GM18502 (cell line): ENCODE results near the gene TOR3A.
"Not testable (repeated sequence)": the region's sequence is repeated elsewhere in the genome, so short reads cannot be mapped to it uniquely, and the experiment has no call there.

Source experiments
- ATAC-seq: cut with Tn5 transposase; IDR thresholded peaks from one replicate; pipeline ENCODE4 v1.9.1; 2021; ENCODE audit warnings: mild to moderate bottlenecking; ENCODE audit not compliant: unreplicated experiment, poor library complexity

TOR3A gene

DNA sequence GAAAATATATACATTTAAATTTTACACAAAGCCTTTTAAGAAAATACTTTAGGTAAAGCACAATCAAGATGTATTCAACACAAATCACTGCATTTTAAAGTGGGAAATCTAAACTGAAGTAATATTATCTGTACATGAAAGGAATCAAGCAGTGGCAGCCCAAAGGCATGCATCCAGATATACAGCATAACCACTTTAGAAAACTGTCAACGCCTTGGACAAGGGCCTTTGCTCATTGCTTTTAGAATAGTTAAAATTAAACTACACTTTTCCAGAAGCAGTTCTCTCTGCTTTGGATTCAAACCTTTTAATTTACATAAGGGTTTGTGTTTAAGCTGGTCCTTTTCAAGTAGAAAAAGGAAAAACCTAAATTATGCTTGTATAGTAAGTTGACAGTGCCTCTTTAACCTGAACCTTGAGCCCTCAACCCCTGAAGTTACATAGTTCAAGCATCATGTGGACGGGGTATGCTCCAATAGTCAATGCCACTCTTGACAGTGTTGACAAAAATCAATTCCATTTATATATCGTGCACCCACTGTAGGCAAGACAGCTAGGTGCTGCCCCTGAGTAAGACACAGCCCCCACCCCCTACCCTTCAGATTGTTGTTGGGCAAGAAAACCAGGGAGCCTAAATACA lies 22.9 kb downstream of the TOR3A start:
- no peak for ATAC-seq

DNA sequence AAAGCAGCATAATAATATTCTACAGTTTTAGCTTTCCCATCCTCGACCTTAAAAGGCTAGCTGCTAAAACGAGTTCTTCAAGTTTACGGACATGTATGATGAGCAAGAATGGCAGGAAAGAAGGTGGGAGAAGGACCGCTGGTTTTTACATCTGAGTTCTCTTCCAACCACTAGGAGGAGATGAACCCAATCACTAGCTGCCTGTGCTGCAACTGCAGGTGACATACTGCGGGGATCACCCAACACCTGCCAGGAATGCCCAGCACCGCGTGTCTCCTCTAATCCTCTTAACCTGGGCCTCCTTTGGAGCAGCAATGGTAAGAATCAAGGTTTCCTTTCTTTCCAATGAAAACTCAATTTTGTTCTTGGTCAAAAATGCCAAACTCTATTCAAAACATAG lies 23.5 kb downstream of the TOR3A start:
- ATAC-seq, result peak; percentile 46

DNA sequence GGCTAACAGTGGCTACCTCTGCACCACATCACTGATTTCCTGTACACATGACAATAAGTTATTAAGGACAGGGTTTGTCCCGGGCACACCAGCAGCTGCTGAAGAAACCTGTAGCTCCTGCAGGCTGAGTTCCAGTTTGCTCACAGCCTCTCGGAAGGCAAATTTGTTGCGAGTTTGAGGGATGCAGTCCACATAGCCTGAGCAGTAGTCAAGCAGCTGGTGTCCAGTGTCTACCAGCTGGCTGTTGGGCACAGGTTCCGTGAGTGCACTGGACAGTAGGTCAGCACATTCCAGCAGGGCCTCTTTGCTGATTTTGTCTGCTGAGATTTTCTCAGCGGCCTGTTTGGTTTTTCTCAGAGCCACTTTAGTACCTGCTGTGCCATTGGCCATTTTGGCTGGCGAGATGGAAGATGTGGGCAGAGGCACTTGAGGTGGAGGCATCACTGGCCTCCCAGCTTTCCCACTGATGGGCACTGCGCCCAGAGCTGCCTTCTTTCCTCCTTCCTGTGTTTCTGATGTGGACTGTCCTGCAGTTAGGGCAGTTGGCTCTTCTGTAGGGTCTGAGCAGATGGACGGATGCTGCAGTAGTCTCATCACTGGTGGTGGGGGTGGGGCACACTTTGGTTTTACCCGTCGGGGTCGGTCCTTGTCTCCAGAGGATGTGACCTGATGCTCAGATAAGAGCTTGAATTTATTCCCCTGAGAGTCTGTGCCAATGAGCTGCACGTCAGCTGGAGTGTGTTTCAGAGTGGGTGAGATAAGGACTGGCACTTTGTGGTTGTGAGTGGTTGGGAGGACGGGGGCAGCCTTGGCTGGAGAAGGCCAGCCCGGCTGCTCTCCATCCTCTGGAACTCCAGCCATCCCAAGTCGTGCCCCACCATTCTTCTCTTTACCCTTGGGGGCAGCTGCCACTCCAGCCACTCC lies 26.1 kb downstream of the TOR3A start:
- no peak for ATAC-seq

DNA sequence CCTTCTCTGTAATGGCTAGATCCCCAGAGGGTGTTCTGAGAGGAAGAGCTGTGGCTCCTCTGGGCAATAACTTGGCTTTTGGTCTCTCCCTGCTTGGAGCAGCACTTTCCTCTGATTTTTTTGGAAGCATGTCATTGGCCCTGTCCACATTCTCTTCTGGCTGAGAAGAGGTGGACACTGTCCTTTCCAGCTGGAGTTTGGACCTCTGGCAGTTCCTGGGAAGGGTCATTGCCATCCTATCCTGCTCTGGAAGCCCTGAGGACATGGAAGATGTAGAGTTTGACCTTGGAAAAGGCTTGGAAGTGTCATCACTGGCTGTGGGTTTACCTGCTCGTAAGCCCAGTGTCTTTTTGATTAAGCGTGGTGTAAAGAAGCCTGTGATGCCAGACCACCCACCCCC lies 26.8 kb downstream of the TOR3A start:
- ATAC-seq, result no peak

DNA sequence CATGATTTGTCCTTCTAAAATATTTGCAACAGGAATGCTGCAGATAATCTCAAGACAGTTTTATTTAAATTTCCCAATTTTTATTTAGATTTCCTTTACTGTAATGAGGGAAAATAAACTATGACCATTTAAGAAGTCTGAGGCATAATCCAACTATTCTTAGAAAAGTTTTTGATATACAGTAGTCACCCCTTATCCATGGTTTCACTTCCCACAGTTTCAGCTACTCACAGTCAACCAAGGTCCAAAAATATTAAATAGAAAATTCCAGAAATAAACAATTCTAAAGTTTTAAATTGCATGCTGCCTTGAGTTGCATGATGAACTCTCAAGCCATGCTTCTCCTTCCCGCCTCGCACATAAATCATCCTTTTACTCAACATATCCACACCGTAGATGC lies 33.3 kb downstream of the TOR3A start:
- no peak for ATAC-seq

DNA sequence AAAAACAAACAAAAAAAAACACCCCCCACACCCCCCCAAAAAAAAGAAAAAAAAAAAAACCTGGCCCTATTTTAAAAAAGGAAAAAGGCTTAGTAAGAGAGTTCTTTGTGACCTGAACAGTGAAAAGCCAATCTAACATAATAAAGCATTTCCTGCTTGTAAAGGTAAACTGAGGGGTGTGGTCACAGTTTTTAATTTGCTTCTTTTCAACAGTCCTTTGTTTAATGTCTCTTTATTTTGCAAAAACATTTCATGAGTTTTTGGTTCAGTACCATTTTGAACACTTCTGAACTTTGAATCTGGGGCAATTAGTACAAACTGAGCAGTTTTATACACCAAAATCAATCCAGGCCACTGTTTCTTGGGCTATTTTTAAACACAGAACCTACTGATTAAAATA lies 37.6 kb downstream of the TOR3A start:
- ATAC-seq, result no peak

DNA sequence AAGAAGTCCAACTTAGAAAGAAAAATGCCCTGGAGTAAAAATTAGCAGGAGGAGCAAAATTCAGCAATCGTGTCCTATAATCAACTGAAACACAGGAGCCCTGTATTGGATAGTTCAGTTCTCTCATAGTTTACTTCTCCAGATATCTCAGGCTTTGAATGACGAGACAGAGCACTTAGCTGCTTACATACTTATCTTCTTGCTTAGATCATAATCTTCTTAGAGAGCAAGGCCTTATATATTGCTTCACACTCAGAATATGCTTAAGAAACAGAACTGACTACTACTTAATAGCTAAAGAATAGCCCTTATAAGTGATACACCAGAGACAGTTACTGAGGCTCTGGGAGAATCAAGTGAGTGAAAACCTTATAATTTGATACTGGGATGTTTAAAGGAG lies 38.9 kb downstream of the TOR3A start:
- no peak for ATAC-seq

DNA sequence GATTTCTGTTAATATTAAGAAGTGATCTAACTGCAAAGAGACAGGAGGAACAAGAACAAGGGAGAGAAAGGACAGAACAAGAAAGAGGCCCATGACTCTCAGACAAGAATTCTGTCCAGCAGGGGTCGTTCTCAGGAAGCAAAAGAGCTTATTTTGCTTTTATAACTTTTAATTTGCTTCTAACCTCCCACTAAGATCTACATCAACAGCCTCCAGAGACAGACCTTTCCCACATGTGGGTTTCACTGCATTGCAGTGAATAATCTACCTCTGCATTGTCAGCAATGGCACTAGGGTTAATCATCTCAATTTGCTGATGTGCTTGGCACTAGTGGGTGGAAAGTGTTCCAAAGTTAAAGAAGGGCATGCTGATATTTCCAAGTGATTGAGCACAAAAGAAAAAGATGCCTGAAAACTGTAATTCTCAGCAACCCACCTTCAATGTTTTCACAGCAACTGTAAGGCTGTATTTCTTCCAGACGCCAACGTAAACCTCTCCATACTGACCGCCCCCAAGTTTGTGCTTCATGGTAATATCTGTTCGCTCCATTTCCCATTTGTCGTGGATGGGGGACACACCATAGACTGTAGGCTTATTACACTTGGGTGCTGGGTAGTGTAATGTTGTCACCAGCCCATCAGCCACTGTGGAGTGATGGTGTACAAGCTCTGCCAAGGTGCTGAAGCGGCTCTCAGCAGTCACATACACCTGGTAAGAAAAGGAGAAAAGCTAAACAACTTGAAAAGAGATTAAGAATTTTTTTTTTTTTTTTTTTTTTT lies 39.5 kb downstream of the TOR3A start:
- ATAC-seq, result no peak

DNA sequence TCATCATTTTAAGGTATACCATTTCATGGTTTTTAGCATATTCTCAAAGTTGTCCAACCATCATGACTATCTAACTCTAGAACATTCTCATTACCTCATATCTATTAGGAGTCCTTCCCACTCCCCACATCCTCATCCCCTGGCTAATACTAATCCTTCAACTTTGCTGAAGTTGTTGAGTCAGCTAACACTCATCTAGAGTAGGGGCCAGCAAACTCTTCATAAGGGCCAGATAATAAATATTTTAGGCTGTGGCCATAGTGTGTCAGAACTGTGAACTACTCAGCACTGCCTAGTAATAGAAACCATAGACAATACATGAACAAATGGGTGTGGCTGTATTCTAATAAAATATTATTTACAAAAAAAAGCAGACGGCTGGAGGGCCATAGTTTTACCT lies 43.0 kb downstream of the TOR3A start:
- ATAC-seq, result no peak

DNA sequence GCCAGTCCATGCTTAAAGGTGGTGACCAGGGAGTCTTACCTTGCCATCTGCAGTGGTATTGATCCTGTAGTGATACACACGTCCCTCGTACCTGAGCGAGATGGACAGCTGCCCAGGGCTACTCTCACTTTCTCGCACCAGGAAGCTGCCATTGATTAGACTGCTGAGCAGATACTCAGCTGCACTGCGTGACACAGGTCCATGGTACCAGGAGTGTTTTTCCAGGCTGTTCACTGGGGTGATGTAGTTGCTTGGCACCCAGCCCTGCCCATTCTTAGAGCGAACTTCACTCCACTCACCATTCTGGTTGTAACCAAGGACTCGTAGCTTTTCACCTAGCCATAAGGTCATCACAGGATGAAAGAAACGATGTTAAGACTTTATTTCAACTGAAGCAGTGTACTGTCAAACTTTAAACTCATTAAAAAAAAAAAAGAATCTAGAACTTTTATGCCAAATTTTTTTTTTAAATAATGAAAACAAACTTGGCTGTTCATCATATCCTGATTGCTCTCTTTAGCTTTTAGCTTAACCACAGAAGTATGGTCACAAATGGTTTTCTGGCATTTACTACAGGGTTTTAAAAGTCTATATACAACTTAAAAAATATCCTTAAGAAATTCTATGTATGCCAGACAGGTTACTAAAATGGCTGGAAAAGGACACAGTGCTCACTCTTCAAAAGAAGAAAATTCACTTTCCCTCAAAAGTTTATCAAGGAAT lies 44.6 kb downstream of the TOR3A start:
- ATAC-seq, result no peak

DNA sequence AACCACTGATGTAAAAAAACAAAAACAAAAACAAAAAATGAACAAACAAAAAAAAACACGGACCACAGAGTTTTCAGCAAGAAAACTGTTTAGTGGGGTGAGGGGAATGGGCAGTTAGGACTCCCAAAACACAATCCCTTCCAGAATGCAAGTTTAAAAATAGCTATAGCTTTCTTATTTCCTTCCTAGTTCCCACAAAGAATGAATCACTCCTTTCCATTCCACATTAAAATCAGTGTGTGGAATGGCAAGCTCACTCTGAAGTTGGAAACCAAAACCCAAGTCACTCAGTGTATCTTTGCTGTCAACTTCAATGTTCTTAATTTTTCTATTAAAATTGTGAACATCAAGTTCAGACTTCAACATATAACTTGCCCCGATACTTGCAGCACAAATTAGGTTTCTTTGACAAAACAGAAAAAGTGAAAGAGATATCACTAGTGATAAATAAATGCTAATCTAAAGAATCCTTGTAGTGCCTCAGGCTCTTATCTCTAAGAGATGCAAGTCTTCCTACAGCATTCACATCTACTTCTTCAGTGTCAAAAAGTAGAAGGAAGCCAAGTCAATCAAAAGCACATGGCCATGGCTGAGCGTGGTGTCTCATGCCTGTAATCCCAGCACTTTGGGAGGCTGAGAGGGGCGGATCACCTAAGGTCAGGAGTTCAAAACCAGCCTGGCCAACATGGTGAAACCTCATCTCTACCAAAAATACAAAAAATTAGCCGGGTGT lies 45.5 kb downstream of the TOR3A start:
- no peak for ATAC-seq

DNA sequence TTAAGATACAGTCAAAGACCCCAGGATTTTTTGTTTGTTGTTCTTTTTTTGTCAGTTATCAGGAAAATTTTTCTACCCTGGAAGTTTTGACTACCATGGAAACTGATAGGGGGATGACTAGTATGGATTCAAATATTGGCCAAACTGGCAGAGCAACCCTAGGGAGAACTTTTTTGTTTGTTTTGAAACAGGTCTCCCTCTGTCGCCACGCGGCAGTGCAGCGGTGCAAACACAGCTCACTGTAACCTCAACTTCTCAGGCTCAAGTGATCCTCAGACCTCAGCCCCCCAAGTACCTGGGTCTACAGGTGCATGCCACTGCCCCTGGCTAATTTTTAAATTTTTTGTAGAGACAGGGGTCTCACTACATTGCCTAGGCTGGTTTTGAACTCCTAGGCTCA lies 46.6 kb downstream of the TOR3A start:
- no peak for ATAC-seq

DNA sequence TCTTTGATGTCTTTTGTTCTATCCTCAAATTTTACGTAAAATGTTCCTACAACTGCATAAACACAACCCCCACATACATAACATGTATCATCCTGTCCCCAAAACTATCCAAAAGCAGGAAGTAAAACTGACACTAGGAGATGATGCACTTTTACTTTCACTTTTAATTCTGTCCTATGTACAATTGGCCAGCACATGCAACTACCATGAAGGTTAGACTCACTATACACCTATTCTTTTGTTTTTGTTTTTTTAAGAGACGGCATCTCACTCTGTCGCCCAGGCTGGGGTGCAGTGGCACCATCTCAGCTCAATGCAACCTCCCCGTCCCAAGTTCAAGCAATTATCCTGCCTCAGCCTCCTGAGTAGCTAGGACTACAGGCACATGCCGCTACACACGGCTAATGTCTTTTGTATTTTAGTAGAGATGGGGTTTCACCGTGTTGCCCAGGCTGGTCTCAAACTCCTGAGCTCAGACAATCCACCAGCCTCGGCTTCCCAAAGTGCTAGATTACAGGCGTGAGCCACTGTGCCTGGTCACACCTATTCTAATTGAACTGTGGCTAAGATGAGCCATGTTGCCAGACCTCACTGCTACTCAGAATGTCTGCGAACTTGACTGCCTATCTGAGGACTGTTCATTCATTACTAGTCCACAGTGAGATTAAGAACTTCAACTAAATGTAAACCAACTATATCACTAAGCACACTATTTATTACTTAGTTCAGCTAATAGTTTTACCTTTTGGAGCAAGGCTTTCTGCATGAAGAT lies 48.0 kb downstream of the TOR3A start:
- peak; percentile 99 for ATAC-seq

DNA sequence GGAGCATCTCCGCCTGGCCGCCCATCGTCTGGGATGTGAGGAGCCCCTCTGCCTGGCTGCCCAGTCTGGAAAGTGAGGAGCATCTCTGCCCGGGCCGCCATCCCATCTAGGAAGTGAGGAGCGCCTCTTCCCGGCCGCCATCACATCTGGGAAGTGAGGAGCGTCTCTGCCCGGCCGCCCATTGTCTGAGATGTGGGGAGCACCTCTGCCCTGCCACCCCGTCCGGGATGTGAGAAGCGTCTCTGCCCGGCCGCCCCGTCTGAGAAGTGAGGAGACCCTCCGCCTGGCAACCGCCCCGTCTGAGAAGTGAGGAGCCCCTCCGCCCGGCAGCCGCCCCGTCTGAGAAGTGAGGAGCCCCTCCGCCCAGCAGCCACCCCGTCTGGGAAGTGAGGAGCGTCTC lies 53.3 kb downstream of the TOR3A start:
- ATAC-seq, result not testable (repeated sequence)

DNA sequence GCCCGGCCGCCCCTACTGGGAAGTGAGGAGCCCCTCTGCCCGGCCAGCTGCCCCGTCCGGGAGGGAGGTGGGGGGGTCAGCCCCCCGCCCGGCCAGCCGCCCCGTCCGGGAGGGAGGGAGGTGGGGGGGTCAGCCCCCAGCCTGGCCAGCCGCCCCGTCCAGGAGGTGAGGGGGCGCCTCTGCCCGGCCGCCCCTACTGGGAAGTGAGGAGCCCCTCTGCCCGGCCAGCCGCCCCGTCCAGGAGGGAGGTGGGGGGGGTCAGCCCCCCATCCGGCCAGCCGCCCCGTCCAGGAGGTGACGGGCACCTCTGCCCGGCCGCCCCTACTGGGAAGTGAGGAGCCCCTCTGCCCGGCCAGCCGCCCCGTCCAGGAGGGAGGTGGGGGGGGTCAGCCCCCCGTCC lies 53.8 kb downstream of the TOR3A start:
- not testable (repeated sequence) for ATAC-seq

DNA sequence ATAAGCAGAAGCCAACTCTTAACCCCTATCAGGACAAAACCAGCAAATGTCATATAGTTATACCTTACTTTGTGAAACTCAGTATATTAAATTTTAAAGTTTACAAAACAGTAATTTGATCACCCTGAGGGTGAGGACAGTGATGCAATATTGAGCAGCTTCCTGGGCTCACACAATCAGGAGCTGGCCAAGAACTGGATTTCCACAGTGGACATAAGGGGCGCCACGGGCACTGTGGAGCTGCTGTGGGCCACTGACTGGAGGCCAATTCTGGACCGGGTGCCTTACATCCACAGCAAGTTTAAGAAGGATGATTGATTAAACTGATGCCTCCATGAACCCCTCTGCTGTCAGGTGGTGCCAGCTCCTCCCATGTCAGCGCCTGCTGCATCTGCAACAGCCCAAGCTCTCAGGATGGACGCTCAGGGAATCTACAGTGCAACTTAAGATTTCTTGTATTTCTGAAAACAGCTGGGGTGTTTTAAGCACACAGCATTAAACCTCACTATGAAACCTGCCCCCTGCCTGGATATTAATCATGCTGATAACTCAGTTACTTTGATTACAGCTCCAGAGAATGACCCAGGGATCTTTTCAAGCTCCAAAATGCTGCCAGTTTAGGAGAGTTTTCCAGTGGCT lies 55.9 kb downstream of the TOR3A start:
- no peak for ATAC-seq

DNA sequence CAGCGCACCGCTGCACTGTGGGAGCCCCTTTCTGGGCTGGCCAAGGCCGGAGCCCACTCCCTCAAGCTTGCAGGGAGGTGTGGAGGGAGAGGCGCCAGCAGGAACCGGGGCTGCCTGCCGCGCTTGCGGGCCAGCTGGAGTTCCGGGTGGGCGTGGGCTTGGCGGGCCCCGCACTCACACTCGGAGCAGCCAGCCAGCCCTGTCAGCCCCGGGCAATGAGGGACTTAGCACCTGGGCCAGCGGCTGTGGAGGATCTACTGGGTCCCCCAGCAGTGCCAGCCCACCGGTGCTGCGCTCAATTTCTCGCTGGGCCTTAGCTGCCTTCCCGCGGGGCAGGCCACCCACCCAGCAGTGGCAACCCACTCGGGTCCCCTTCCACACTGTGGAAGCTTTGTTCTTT lies 56.9 kb downstream of the TOR3A start:
- ATAC-seq, result not testable (repeated sequence)

DNA sequence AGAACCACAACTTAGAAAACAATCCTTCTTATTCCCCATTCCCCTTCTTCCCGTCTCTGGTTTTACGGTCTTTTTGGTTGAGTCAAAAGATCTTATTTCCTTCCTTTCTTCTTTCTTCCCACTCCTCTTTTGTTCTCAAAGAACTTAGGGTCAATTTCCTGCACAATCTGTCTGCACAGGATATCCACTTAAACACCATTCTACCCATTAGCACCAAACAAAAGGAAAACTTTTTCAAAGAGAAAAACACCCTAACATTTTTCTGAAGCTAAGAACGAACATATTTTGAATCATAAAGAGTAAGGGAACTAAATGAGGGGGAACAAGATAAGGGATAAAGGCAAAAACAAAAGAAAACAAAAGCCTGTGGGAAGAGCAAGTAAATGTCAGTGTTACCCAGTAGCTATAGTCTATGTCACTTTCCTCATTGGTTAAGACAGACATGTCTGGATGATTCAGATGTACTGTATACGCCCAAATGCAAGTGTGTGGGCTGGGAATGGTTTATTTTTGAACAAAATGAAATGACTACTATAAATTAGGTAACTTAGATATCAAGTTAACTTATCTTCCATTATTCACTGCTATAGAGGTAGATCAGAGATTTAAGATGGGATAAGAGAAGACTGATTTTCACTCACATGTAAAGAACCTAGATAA lies 59.9 kb downstream of the TOR3A start:
- peak; percentile 81 for ATAC-seq
